ENCODE measurements around the gene SYTL2. TPM values are rescaled to one million over a fixed set of nuclear protein-coding genes. Genes with fewer than 3 reads are reported as not detected.

SYTL2 gene
- total and polyA plus RNA-seq, 4 donors: 29.2 to 57.4 (median 48.5) TPM

- Histone ChIP-seq H3K27me3 (ENCODE audit: control insufficient read depth in 1 of 2, insufficient read depth in 2 of 2, low read length in 1 of 2) (peaks cover 0 to 2% of the 10 kb centered on the region in 2 donors), H3K27ac (ENCODE audit: low read depth in 1 of 2, low read length in 2 of 2) (no peak overlapping the region), H3K4me1 (ENCODE audit: control insufficient read depth in 1 of 2, insufficient read depth in 2 of 2, low read length in 2 of 2) (peaks cover 6 to 15% of the 10 kb centered on the region in 2 donors), H3K9me3 (ENCODE audit: control insufficient read depth, low read length) (peaks cover 2% of the 10 kb centered on the region), H3K36me3 (ENCODE audit: control insufficient read depth in 1 of 2, insufficient read depth in 2 of 2, low read length in 1 of 2) (no peaks in the 10 kb centered on the region), H3K4me3 (ENCODE audit: low read length in 2 of 2) (no peak overlapping the region)
- no peak for ATAC-seq (ENCODE audit: low FRiP score)
- WGBS, 2 donors: 61 to 73% methylated on average over 1 of the region's 1 CpG
- intact Hi-C loops (cut with DNase I): no loop called here
- DNase-seq: no peak
Measured at GRCh38 chr11:85776951-85777602, 33.9 kb downstream of the SYTL2 start.

- WGBS, 2 donors: 48 to 49% methylated on average over 4 of the region's 4 CpGs
- peaks cover 0 to 2% of the 10 kb centered on the region in 2 donors for H3K27me3 ChIP-seq (ENCODE audit: control insufficient read depth in 1 of 2, insufficient read depth in 2 of 2, low read length in 1 of 2)
- DNase-seq (no peak), ATAC-seq (ENCODE audit: low FRiP score) (no peak)
- no peak overlapping the region for H3K27ac ChIP-seq (ENCODE audit: low read depth in 1 of 2, low read length in 2 of 2)
- peaks cover 1% of the 10 kb centered on the region for H3K9me3 ChIP-seq (ENCODE audit: control insufficient read depth, low read length)
- H3K36me3 ChIP-seq (ENCODE audit: control insufficient read depth in 1 of 2, insufficient read depth in 2 of 2, low read length in 1 of 2): no peaks in the 10 kb centered on the region
- peaks cover 6 to 15% of the 10 kb centered on the region in 2 donors for H3K4me1 ChIP-seq (ENCODE audit: control insufficient read depth in 1 of 2, insufficient read depth in 2 of 2, low read length in 2 of 2)
- no peak overlapping the region for H3K4me3 ChIP-seq (ENCODE audit: low read length in 2 of 2)
- intact Hi-C loops (cut with DNase I): no loop called here
Measured at GRCh38 chr11:85774256-85775101, 36.5 kb downstream of the SYTL2 start.

GRCh38 chr11:85772695-85773094 lies 38.2 kb downstream of the SYTL2 start:
- Histone ChIP-seq H3K4me1 (ENCODE audit: control insufficient read depth in 1 of 2, insufficient read depth in 2 of 2, low read length in 2 of 2) (peaks cover 6 to 15% of the 10 kb centered on the region in 2 donors), H3K4me3 (ENCODE audit: low read length in 2 of 2) (no peak overlapping the region), H3K27me3 (ENCODE audit: control insufficient read depth in 1 of 2, insufficient read depth in 2 of 2, low read length in 1 of 2) (peaks cover 0 to 2% of the 10 kb centered on the region in 2 donors), H3K27ac (ENCODE audit: low read depth in 1 of 2, low read length in 2 of 2) (no peak overlapping the region), H3K36me3 (ENCODE audit: control insufficient read depth in 1 of 2, insufficient read depth in 2 of 2, low read length in 1 of 2) (no peaks in the 10 kb centered on the region), H3K9me3 (ENCODE audit: control insufficient read depth, low read length) (peaks cover 1% of the 10 kb centered on the region)
- intact Hi-C loops (cut with DNase I): no loop called here
- ATAC-seq (ENCODE audit: low FRiP score) (no peak), DNase-seq (no peak)

GRCh38 chr11:85771568-85771967 lies 39.4 kb downstream of the SYTL2 start:
- peaks cover 1% of the 10 kb centered on the region for H3K9me3 ChIP-seq (ENCODE audit: control insufficient read depth, low read length)
- peaks cover 0 to 2% of the 10 kb centered on the region in 2 donors for H3K27me3 ChIP-seq (ENCODE audit: control insufficient read depth in 1 of 2, insufficient read depth in 2 of 2, low read length in 1 of 2)
- no peak overlapping the region for H3K4me3 ChIP-seq (ENCODE audit: low read length in 2 of 2)
- ATAC-seq (ENCODE audit: low FRiP score) (no peak), DNase-seq (no peak)
- no peaks in the 10 kb centered on the region for H3K36me3 ChIP-seq (ENCODE audit: control insufficient read depth in 1 of 2, insufficient read depth in 2 of 2, low read length in 1 of 2)
- 38 to 60% methylated on average over 3 of the region's 3 CpGs for WGBS, 2 donors
- intact Hi-C loops (cut with DNase I): no loop called here
- peaks cover 6 to 15% of the 10 kb centered on the region in 2 donors for H3K4me1 ChIP-seq (ENCODE audit: control insufficient read depth in 1 of 2, insufficient read depth in 2 of 2, low read length in 2 of 2)
- no peak overlapping the region for H3K27ac ChIP-seq (ENCODE audit: low read depth in 1 of 2, low read length in 2 of 2)

- H3K27ac ChIP-seq (ENCODE audit: low read depth in 1 of 2, low read length in 2 of 2): no peak overlapping the region
- ATAC-seq (ENCODE audit: low FRiP score) (no peak), DNase-seq (no peak)
- no peak overlapping the region for H3K4me3 ChIP-seq (ENCODE audit: low read length in 2 of 2)
- intact Hi-C loops (cut with DNase I): no loop called here
- peaks cover 1% of the 10 kb centered on the region for H3K9me3 ChIP-seq (ENCODE audit: control insufficient read depth, low read length)
- 93 to 94% methylated on average over 5 of the region's 5 CpGs for WGBS, 2 donors
- H3K36me3 ChIP-seq (ENCODE audit: control insufficient read depth in 1 of 2, insufficient read depth in 2 of 2, low read length in 1 of 2): no peaks in the 10 kb centered on the region
- peaks cover 6 to 15% of the 10 kb centered on the region in 2 donors for H3K4me1 ChIP-seq (ENCODE audit: control insufficient read depth in 1 of 2, insufficient read depth in 2 of 2, low read length in 2 of 2)
- peaks cover 0 to 2% of the 10 kb centered on the region in 2 donors for H3K27me3 ChIP-seq (ENCODE audit: control insufficient read depth in 1 of 2, insufficient read depth in 2 of 2, low read length in 1 of 2)
Measured at GRCh38 chr11:85769771-85770170, 41.2 kb downstream of the SYTL2 start.

GRCh38 chr11:85768473-85769146 lies 42.3 kb downstream of the SYTL2 start:
- ATAC-seq (ENCODE audit: low FRiP score) (no peak), DNase-seq (no peak)
- intact Hi-C loops (cut with DNase I): no loop called here
- WGBS, 2 donors: 96 to 100% methylated on average over 1 of the region's 1 CpG
- Histone ChIP-seq H3K9me3 (ENCODE audit: control insufficient read depth, low read length) (peaks cover 1% of the 10 kb centered on the region), H3K27ac (ENCODE audit: low read depth in 1 of 2, low read length in 2 of 2) (no peak overlapping the region), H3K36me3 (ENCODE audit: control insufficient read depth in 1 of 2, insufficient read depth in 2 of 2, low read length in 1 of 2) (no peaks in the 10 kb centered on the region), H3K4me1 (ENCODE audit: control insufficient read depth in 1 of 2, insufficient read depth in 2 of 2, low read length in 2 of 2) (peaks cover 4 to 11% of the 10 kb centered on the region in 2 donors), H3K27me3 (ENCODE audit: control insufficient read depth in 1 of 2, insufficient read depth in 2 of 2, low read length in 1 of 2) (peaks cover 0 to 2% of the 10 kb centered on the region in 2 donors), H3K4me3 (ENCODE audit: low read length in 2 of 2) (no peak overlapping the region)

GRCh38 chr11:85767246-85767945 lies 43.5 kb downstream of the SYTL2 start:
- no peak for DNase-seq
- Histone ChIP-seq H3K9me3 (ENCODE audit: control insufficient read depth, low read length) (peaks cover 1% of the 10 kb centered on the region), H3K4me3 (ENCODE audit: low read length in 2 of 2) (no peak overlapping the region), H3K4me1 (ENCODE audit: control insufficient read depth in 1 of 2, insufficient read depth in 2 of 2, low read length in 2 of 2) (peaks cover 0 to 1% of the 10 kb centered on the region in 2 donors), H3K27me3 (ENCODE audit: control insufficient read depth in 1 of 2, insufficient read depth in 2 of 2, low read length in 1 of 2) (no peaks in the 10 kb centered on the region), H3K36me3 (ENCODE audit: control insufficient read depth in 1 of 2, insufficient read depth in 2 of 2, low read length in 1 of 2) (no peaks in the 10 kb centered on the region), H3K27ac (ENCODE audit: low read depth in 1 of 2, low read length in 2 of 2) (no peak overlapping the region)
- intact Hi-C loops (cut with DNase I): no loop called here
- ATAC-seq (ENCODE audit: low FRiP score): no peak
- 92 to 95% methylated on average over 2 of the region's 2 CpGs for WGBS, 2 donors

- intact Hi-C loops (cut with DNase I): no loop called here
- H3K27ac ChIP-seq (ENCODE audit: low read depth in 1 of 2, low read length in 2 of 2): no peak overlapping the region
- 77 to 81% methylated on average over 2 of the region's 2 CpGs for WGBS, 2 donors
Measured at GRCh38 chr11:85766721-85767161, 44.2 kb downstream of the SYTL2 start.

More at GRCh38 chr11:85766721-85767161, 44.2 kb downstream of the SYTL2 start:
- H3K27me3 ChIP-seq (ENCODE audit: control insufficient read depth in 1 of 2, insufficient read depth in 2 of 2, low read length in 1 of 2): no peaks in the 10 kb centered on the region
- no peaks in the 10 kb centered on the region for H3K4me1 ChIP-seq (ENCODE audit: control insufficient read depth in 1 of 2, insufficient read depth in 2 of 2, low read length in 2 of 2)
- no peak for DNase-seq
- no peaks in the 10 kb centered on the region for H3K36me3 ChIP-seq (ENCODE audit: control insufficient read depth in 1 of 2, insufficient read depth in 2 of 2, low read length in 1 of 2)
- peaks cover 1% of the 10 kb centered on the region for H3K9me3 ChIP-seq (ENCODE audit: control insufficient read depth, low read length)
- no peak for ATAC-seq (ENCODE audit: low FRiP score)
- H3K4me3 ChIP-seq (ENCODE audit: low read length in 2 of 2): no peak overlapping the region

Data from aorta (tissue), 5 donors.